Parathyroid adenoma (tissue), 2 donors: ENCODE data around the gene PRB4.

Experiments used
- H2AFZ ChIP-seq: fragments of 300-600 bp; sonication (generic); one replicate; pipeline ENCODE4 v1.7.0; 2017; ENCODE audit warnings: antibody characterized with exemption, mild to moderate bottlenecking
- H3K27ac ChIP-seq: fragments of 300-600 bp; sonication (generic); one replicate; pipeline ENCODE4 v1.7.0; 2017
- H3K27me3 ChIP-seq: fragments of 300-600 bp; sonication (generic); one replicate; pipeline ENCODE4 v1.7.0; 2017; ENCODE audit warnings: low read length; ENCODE audit not compliant: control insufficient read depth, insufficient read depth
- H3K36me3 ChIP-seq: fragments of 300-600 bp; sonication (generic); one replicate; pipeline ENCODE4 v1.7.0; 2017; ENCODE audit warnings: low read length; ENCODE audit not compliant: control insufficient read depth, insufficient read depth
- H3K4me1 ChIP-seq: fragments of 300-600 bp; sonication (generic); one replicate; pipeline ENCODE4 v1.7.0; 2017; ENCODE audit warnings: control low read depth
- H3K4me2 ChIP-seq: fragments of 300-600 bp; sonication (generic); one replicate; pipeline ENCODE4 v1.7.0; 2017; ENCODE audit warnings: low read length
- H3K4me3 ChIP-seq: fragments of 300-600 bp; sonication (generic); one replicate; pipeline ENCODE4 v1.7.0; 2017; ENCODE audit warnings: low read depth, low read length
- H3K79me2 ChIP-seq: fragments of 300-600 bp; sonication (generic); one replicate; pipeline ENCODE4 v1.7.0; 2017; ENCODE audit warnings: control low read depth
- H3K9ac ChIP-seq: fragments of 300-600 bp; sonication (generic); one replicate; pipeline ENCODE4 v1.7.0; 2017; ENCODE audit warnings: mild to moderate bottlenecking
- H3K9me3 ChIP-seq: fragments of 300-600 bp; sonication (generic); one replicate; pipeline ENCODE4 v1.7.0; 2017; ENCODE audit warnings: low read length; ENCODE audit not compliant: control insufficient read depth
- CTCF ChIP-seq: fragments of 300-600 bp; sonication (generic); IDR thresholded peaks from one replicate; pipeline ENCODE4 v1.7.0; 2017; ENCODE audit warnings: antibody characterized with exemption, mild to moderate bottlenecking
- donor health status: primary hyperparathyroidism.

Gene PRB4

DNA sequence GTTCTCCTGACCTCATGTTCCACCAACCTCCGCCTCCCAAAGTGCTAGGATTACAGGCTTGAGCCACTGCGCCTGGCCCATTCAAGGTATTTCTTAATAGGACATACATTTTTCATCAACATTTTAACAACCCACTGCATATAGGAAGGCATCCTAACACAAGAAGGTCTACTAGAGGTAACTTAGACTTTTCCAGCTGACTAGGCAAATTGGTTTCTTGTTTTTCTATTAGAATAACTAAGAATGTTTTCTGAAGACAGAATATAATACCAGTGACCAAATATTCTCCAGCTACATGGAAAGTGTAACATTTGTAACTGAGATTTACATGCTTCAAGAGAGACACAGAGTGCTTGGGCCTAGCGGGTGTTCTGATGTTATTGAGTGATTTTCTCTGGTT lies 14.2 kb upstream of the PRB4 start:
- no peak overlapping the region for H3K9ac ChIP-seq
- H3K79me2 ChIP-seq, result no peaks in the 10 kb centered on the region
- TF ChIP-seq CTCF, result no peak
- H3K27me3 ChIP-seq, result no peaks in the 10 kb centered on the region
- H3K9me3 ChIP-seq, result no peaks in the 10 kb centered on the region
- no peak overlapping the region for H2AFZ ChIP-seq
- peaks cover 7% of the 10 kb centered on the region for H3K4me1 ChIP-seq
- H3K4me2 ChIP-seq, result no peak overlapping the region
- no peak overlapping the region for H3K4me3 ChIP-seq
- H3K27ac ChIP-seq, result no peak overlapping the region
- no peaks in the 10 kb centered on the region for H3K36me3 ChIP-seq

DNA sequence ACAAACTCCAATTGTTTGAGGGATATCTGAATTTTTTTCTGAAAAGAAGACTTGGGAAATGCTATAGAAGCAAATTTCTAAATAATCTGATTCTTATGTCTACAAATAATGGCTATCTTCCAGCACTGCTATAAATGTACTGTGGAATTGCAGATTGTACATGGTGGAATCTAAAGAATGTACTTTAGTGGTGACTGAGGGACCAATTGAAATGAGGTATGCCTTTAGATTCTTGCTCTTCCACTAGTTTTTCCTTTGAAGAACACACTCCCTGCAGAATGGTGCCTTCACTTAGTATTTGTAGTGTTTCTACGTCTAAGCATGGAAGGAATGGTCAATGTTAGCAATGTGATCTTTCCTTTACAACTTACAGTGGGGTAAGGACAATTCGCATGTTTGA lies 11.7 kb upstream of the PRB4 start:
- Histone ChIP-seq H3K4me2 (no peak overlapping the region), H3K79me2 (no peaks in the 10 kb centered on the region), H3K27me3 (no peaks in the 10 kb centered on the region), H2AFZ (no peak overlapping the region), H3K9ac (no peak overlapping the region), H3K36me3 (no peaks in the 10 kb centered on the region), H3K27ac (no peak overlapping the region), H3K4me3 (no peak overlapping the region), H3K9me3 (no peaks in the 10 kb centered on the region), H3K4me1 (peaks cover 7% of the 10 kb centered on the region)
- TF ChIP-seq CTCF, result no peak

- Histone ChIP-seq H3K36me3 (no peaks in the 10 kb centered on the region), H2AFZ (no peak overlapping the region), H3K9me3 (no peaks in the 10 kb centered on the region), H3K27ac (no peak overlapping the region), H3K4me3 (no peak overlapping the region), H3K4me1 (peaks cover 4% of the 10 kb centered on the region), H3K9ac (no peak overlapping the region), H3K4me2 (no peak overlapping the region), H3K79me2 (no peaks in the 10 kb centered on the region), H3K27me3 (no peaks in the 10 kb centered on the region)
- no peak for TF ChIP-seq CTCF
Measured at GRCh38 chr12:11307143-11307542, 3.1 kb downstream of the PRB4 start.

GRCh38 chr12:11273449-11273848 lies 36.8 kb downstream of the PRB4 start:
- H3K4me3 ChIP-seq, result no peak overlapping the region
- H2AFZ ChIP-seq, result no peak overlapping the region
- no peaks in the 10 kb centered on the region for H3K27me3 ChIP-seq
- H3K36me3 ChIP-seq, result no peaks in the 10 kb centered on the region
- H3K9ac ChIP-seq, result no peak overlapping the region
- H3K4me2 ChIP-seq, result no peak overlapping the region
- H3K9me3 ChIP-seq, result no peaks in the 10 kb centered on the region
- H3K4me1 ChIP-seq, result peaks cover 2% of the 10 kb centered on the region
- H3K27ac ChIP-seq, result no peak overlapping the region
- H3K79me2 ChIP-seq, result no peaks in the 10 kb centered on the region
- TF ChIP-seq CTCF, result no peak

GRCh38 chr12:11269607-11270006 lies 40.6 kb downstream of the PRB4 start, which contains the start of gene PRB3:
Gene PRB3, minus strand, starts transcription at chr12:11269707. Its CDS starts 38 bp downstream, at chr12:11269669.
- H3K9me3 ChIP-seq, result no peaks in the 10 kb centered on the region
- peaks cover 2% of the 10 kb centered on the region for H3K4me1 ChIP-seq
- no peaks in the 10 kb centered on the region for H3K27me3 ChIP-seq
- no peaks in the 10 kb centered on the region for H3K79me2 ChIP-seq
- no peaks in the 10 kb centered on the region for H3K36me3 ChIP-seq
- no peak within 1 kb of the TSS for H3K9ac ChIP-seq
- H3K4me2 ChIP-seq, result no peak within 1 kb of the TSS
- TF ChIP-seq CTCF, result no peak
- H3K27ac ChIP-seq, result no peak within 1 kb of the TSS
- no peak within 1 kb of the TSS for H3K4me3 ChIP-seq
- no peak within 1 kb of the TSS for H2AFZ ChIP-seq
